ENCODE results near the gene GADD45GIP1. TPM values are rescaled to one million over a fixed set of nuclear protein-coding genes. Genes with fewer than 3 reads are reported as not detected.

GADD45GIP1 gene
- polyA plus RNA-seq (2011; rRNA removed) = 18.3 and 26.4 TPM in 2 replicates
- 74.9 and 82.7 TPM in 2 replicates for polyA plus RNA-seq (2012; cell fraction: cytosol; rRNA removed)
- polyA plus RNA-seq (2012; cell fraction: nucleus; rRNA removed) = 37.7 and 45.3 TPM in 2 replicates
- 30.7 to 31.9 TPM (median 31.1 TPM) in 3 replicates for polyA plus RNA-seq (2017; fragmentation: RNase III; extraction: RNeasy Plus Mini Kit Qiagen cat#74134 plus additional on column Dnase treatment)
- polyA minus RNA-seq (2011; rRNA and poly(A)+ RNA removed) = 3.5 and 3.8 TPM in 2 replicates

DNA sequence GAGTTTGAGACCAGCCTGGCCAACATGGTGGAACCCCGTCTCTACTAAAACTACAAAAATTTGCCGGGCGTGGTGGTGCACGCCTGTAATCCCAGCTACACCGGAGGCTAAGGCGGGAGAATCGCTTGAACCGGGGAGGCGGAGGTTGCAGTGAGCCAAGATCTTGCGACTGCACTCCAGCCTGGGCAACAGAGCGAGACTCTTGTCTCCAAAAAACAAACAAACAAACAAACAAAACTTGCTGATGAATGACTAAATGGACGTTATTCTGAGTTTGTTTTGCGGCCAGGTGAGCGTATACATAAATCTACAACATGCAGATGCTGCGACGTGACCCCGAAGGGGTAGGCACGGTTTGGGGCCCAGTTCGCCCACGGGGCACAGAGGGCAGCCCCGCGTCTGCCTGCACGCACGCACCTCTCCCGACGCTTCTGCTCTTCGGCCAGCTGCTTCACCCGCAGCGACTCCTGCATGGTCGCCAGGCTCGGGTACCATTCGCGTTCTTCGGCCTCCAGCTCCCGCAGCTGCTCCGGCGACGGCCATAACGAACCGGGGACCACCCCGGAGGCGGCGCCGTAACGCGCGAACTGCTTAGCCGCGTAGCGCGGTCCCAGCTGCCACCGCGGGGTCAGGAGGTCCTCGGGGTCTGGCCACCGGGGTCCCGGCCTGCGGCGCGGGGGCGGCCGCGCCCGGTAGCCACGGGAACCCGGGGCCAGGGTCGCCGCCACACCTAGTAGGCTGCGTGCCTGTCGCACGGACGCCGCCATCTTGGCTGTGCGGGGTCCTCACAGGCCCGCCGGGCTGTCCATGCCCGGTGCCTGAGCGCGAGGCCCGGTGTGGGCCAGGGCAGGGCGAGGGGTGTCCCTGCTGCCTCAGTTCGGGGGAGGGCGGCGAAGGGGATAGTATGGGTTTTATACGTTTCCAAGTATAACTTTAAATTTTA, at the start of gene GADD45GIP1:
Gene GADD45GIP1 (minus strand): TSS at position 778 of the 943 bp plus-strand sequence. CDS start 11 bp downstream, at position 767.
- ChIA-PET POLR2A (interaction anchor here (0.7 kb wide), 1 partner anchor 10 kb away, joined by 3 read pairs; no protein-coding TSS in a partner anchor), CTCF (interaction anchor here (0.9 to 5.7 kb wide), 4 partner anchors 8 to 212 kb away, joined by 3 to 43 read pairs (median 4); no protein-coding TSS in a partner anchor)
- FAIRE-seq (no peak), ATAC-seq (peak; percentile 92 to 95), DNase-seq (ENCODE audit: low read depth in 1 of 2, low spot score in 1 of 2) (peak; percentile 61 to 83)
- under 1% methylated on average over 33 of the region's 84 CpGs for WGBS (ENCODE audit: missing lambda C conversion rate)
- Histone ChIP-seq H3K4me2 (peak within 1 kb of the TSS; percentile 82), H3K4me1 (peaks cover 21% of the 10 kb centered on the region; the same call in 2 of the 3 replicates), H3K27ac (peak within 1 kb of the TSS; percentile 98 to 100), H3K4me3 (peak within 1 kb of the TSS; percentile 87), H3K9me3 (no peaks in the 10 kb centered on the region)
- TF ChIP-seq CBX8 (IDR thresholded peaks at IDR 0.05) = no peak
- no peak for TF ChIP-seq RCOR1 (IDR thresholded peaks at IDR 0.05; ENCODE audit: low read depth, low read length)
- no peak for TF ChIP-seq EP300 (IDR thresholded peaks at IDR 0.05)
- TF ChIP-seq EHMT2 (IDR thresholded peaks at IDR 0.05; ENCODE audit: low read depth) = no peak
- TF ChIP-seq HOXB13 (CRISPR knock-in tag; IDR thresholded peaks at IDR 0.05; ENCODE audit: low read depth) = no peak
- TF ChIP-seq, protein P1, sequence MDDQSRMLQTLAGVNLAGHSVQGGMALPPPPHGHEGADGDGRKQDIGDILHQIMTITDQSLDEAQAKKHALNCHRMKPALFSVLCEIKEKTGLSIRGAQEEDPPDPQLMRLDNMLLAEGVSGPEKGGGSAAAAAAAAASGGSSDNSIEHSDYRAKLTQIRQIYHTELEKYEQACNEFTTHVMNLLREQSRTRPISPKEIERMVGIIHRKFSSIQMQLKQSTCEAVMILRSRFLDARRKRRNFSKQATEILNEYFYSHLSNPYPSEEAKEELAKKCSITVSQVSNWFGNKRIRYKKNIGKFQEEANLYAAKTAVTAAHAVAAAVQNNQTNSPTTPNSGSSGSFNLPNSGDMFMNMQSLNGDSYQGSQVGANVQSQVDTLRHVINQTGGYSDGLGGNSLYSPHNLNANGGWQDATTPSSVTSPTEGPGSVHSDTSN (IDR thresholded peaks at IDR 0.05) = no peak
- no peak for TF ChIP-seq HDAC2 (IDR thresholded peaks at IDR 0.05)
- TF ChIP-seq CHD4 (IDR thresholded peaks at IDR 0.05; ENCODE audit: borderline replicate concordance) = no peak
- no peak for TF ChIP-seq POLR2AphosphoS2 (conservative IDR thresholded peaks at IDR 0.05; ENCODE audit: low read length)
- no peak for TF ChIP-seq KDM1A (IDR thresholded peaks at IDR 0.05; ENCODE audit: low read depth)
- TF ChIP-seq, protein P2, sequence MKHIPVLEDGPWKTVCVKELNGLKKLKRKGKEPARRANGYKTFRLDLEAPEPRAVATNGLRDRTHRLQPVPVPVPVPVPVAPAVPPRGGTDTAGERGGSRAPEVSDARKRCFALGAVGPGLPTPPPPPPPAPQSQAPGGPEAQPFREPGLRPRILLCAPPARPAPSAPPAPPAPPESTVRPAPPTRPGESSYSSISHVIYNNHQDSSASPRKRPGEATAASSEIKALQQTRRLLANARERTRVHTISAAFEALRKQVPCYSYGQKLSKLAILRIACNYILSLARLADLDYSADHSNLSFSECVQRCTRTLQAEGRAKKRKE (CRISPR knock-in tag; IDR thresholded peaks at IDR 0.05; ENCODE audit: low read depth) = no peak
- TF ChIP-seq BCL3 (IDR thresholded peaks at IDR 0.05) = peak; percentile 73; the same call in 2 of the 3 replicates
- no peak for TF ChIP-seq NPAS2 (CRISPR knock-in tag; IDR thresholded peaks at IDR 0.05; ENCODE audit: borderline replicate concordance)
- TF ChIP-seq POLR2A (IDR thresholded peaks at IDR 0.05; ENCODE audit: low read length) = peak; percentile 86
- no peak for TF ChIP-seq JUNB (IDR thresholded peaks at IDR 0.05)
- TF ChIP-seq TP53 (CRISPR knock-in tag; IDR thresholded peaks at IDR 0.05) = no peak
- no peak for TF ChIP-seq NR3C1 (IDR thresholded peaks at IDR 0.05)
- no peak for TF ChIP-seq HOXB5 (CRISPR knock-in tag; IDR thresholded peaks at IDR 0.05)
- no peak for TF ChIP-seq MYC (IDR thresholded peaks at IDR 0.05; ENCODE audit: borderline replicate concordance, low read length)
- TF ChIP-seq ZFP36 (IDR thresholded peaks at IDR 0.05; ENCODE audit: borderline replicate concordance, partially characterized antibody) = no peak
- TF ChIP-seq SMC3 (IDR thresholded peaks at IDR 0.05) = no peak
- TF ChIP-seq ELK1 (IDR thresholded peaks at IDR 0.05; ENCODE audit: low read depth, low read length) = no peak
- TF ChIP-seq CHD2 (IDR thresholded peaks at IDR 0.05; ENCODE audit: low read length, partially characterized antibody) = no peak
- TF ChIP-seq, protein P3, sequence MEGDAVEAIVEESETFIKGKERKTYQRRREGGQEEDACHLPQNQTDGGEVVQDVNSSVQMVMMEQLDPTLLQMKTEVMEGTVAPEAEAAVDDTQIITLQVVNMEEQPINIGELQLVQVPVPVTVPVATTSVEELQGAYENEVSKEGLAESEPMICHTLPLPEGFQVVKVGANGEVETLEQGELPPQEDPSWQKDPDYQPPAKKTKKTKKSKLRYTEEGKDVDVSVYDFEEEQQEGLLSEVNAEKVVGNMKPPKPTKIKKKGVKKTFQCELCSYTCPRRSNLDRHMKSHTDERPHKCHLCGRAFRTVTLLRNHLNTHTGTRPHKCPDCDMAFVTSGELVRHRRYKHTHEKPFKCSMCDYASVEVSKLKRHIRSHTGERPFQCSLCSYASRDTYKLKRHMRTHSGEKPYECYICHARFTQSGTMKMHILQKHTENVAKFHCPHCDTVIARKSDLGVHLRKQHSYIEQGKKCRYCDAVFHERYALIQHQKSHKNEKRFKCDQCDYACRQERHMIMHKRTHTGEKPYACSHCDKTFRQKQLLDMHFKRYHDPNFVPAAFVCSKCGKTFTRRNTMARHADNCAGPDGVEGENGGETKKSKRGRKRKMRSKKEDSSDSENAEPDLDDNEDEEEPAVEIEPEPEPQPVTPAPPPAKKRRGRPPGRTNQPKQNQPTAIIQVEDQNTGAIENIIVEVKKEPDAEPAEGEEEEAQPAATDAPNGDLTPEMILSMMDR (IDR thresholded peaks at IDR 0.05) = no peak
- TF ChIP-seq ZSCAN20 (CRISPR knock-in tag; IDR thresholded peaks at IDR 0.05) = no peak
- TF ChIP-seq CBX2 (IDR thresholded peaks at IDR 0.05; ENCODE audit: borderline replicate concordance, low read depth) = no peak
- peak; percentile 69; the same call in 1 of the 2 replicates for TF ChIP-seq PHF8 (IDR thresholded peaks at IDR 0.05; ENCODE audit: borderline replicate concordance, low read depth)
- no peak for TF ChIP-seq GATA3 (IDR thresholded peaks at IDR 0.05; ENCODE audit: borderline replicate concordance)
- peak; percentile 38; the same call in 1 of the 2 replicates for TF ChIP-seq MAX (IDR thresholded peaks at IDR 0.05)
- peak; percentile 30 to 83; a peak in 4 of 5 replicates for TF ChIP-seq JUN (IDR thresholded peaks at IDR 0.05)
- no peak for TF ChIP-seq EHF (CRISPR knock-in tag; IDR thresholded peaks at IDR 0.05)
- no peak for TF ChIP-seq TFCP2L1 (CRISPR knock-in tag; IDR thresholded peaks at IDR 0.05)
- no peak for TF ChIP-seq MAZ (IDR thresholded peaks at IDR 0.05; ENCODE audit: borderline replicate concordance, low read depth, low read length)
- no peak for TF ChIP-seq RFX5 (IDR thresholded peaks at IDR 0.05)
- no peak for TF ChIP-seq RNF2 (IDR thresholded peaks at IDR 0.05; ENCODE audit: borderline replicate concordance, low read depth)
